GM12878 (cell line): Measurements from ENCODE around the gene LRP1.

Experiments used
- ATF7 ChIP-seq: fragments of 450-650 bp; IDR thresholded peaks from 2 replicates; pipeline ENCODE4 v1.6.1; 2016; ENCODE audit warnings: low read depth, mild to moderate bottlenecking
- BRCA1 ChIP-seq: IDR thresholded peaks from 2 replicates; pipeline ENCODE4 v1.6.1; 2011; ENCODE audit warnings: low read depth, low read length, improper control_type of control experiment
- NFIC ChIP-seq: IDR thresholded peaks from 2 replicates; pipeline ENCODE4 v1.6.1; 2012; ENCODE audit warnings: low read depth, mild to moderate bottlenecking, inconsistent platforms, low read length, moderate library complexity
- POLR2A ChIP-seq: IDR thresholded peaks from 2 replicates; pipeline ENCODE4 v1.6.1; 2011; ENCODE audit warnings: low read depth, mild to moderate bottlenecking, low read length
- SREBF2 ChIP-seq: IDR thresholded peaks from 2 replicates; pipeline ENCODE4 v1.6.1; 2012; ENCODE audit warnings: mild to moderate bottlenecking, low read length
- TF ChIP-seq, protein P1 (sequence below): IDR thresholded peaks from 2 replicates; pipeline ENCODE4 v1.6.1; 2012; ENCODE audit warnings: low read depth, low read length, improper control_type of control experiment
- TF ChIP-seq, protein P2 (sequence below), 3 experiments: IDR thresholded peaks in 2 of 3; conservative IDR thresholded peaks in 1 of 3; 2 replicates each; pipeline ENCODE4 v1.5.1; 2011; ENCODE audit warnings: low read depth in 3 of 3, low read length in 3 of 3, mild to moderate bottlenecking in 3 of 3, control low read depth in 2 of 3, moderate library complexity in 2 of 3, inconsistent platforms in 1 of 3, mixed read lengths in 1 of 3; ENCODE audit not compliant: control insufficient read depth in 2 of 3, insufficient read depth in 1 of 3; ENCODE audit errors: extremely low read depth in 1 of 3

DNA sequence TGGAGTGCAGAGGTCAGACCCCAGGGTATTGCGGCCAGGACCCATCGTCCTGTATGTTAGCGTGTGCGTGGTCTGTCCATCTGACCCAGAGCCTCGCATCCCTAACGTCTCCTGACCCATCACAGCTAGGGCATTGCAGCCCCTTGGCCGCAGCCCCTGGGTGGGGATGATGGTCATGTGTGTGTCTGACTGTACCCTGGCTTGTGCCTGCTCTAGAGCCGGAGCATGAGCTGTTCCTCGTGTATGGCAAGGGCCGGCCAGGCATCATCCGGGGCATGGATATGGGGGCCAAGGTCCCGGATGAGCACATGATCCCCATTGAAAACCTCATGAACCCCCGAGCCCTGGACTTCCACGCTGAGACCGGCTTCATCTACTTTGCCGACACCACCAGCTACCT, 29.9 kb downstream of the LRP1 start:
- TF ChIP-seq BRCA1 = no peak
- no peak for TF ChIP-seq NFIC
- TF ChIP-seq POLR2A = no peak
- TF ChIP-seq, protein P1, sequence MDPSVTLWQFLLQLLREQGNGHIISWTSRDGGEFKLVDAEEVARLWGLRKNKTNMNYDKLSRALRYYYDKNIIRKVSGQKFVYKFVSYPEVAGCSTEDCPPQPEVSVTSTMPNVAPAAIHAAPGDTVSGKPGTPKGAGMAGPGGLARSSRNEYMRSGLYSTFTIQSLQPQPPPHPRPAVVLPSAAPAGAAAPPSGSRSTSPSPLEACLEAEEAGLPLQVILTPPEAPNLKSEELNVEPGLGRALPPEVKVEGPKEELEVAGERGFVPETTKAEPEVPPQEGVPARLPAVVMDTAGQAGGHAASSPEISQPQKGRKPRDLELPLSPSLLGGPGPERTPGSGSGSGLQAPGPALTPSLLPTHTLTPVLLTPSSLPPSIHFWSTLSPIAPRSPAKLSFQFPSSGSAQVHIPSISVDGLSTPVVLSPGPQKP = no peak
- no peak for TF ChIP-seq SREBF2
- no peak for TF ChIP-seq ATF7
- TF ChIP-seq, protein P2, sequence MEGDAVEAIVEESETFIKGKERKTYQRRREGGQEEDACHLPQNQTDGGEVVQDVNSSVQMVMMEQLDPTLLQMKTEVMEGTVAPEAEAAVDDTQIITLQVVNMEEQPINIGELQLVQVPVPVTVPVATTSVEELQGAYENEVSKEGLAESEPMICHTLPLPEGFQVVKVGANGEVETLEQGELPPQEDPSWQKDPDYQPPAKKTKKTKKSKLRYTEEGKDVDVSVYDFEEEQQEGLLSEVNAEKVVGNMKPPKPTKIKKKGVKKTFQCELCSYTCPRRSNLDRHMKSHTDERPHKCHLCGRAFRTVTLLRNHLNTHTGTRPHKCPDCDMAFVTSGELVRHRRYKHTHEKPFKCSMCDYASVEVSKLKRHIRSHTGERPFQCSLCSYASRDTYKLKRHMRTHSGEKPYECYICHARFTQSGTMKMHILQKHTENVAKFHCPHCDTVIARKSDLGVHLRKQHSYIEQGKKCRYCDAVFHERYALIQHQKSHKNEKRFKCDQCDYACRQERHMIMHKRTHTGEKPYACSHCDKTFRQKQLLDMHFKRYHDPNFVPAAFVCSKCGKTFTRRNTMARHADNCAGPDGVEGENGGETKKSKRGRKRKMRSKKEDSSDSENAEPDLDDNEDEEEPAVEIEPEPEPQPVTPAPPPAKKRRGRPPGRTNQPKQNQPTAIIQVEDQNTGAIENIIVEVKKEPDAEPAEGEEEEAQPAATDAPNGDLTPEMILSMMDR (IDR thresholded peaks at IDR 0.05 in 2 of 3, conservative IDR thresholded peaks at IDR 0.05 in 1 of 3; ENCODE audit: control insufficient read depth in 2 of 3, extremely low read depth in 1 of 3, insufficient read depth in 1 of 3, low read depth in 3 of 3, low read length in 3 of 3) = no peak
